ENCODE results near the gene DROSHA.

Gene DROSHA

DNA sequence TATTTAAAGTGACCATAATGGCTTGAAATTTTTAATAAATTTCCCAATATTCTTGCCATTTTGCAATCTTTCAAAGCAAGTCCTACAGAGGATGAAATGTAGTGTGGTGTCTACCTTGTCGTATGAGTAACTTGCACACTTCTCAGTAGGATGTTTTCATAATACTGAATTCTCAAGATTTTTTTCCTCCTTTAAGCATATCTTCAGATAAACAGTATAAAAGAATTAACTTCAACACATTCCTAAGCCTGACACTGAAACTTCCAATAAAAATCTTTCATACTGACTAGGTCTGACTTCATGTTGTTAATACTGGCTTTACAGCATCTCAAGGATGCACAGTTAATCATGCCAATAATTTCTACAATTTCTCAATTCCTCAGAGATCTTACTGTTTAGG is 62.0 kb downstream of the DROSHA start:
- DNase-seq (ENCODE audit: low spot score) = no peak

DNA sequence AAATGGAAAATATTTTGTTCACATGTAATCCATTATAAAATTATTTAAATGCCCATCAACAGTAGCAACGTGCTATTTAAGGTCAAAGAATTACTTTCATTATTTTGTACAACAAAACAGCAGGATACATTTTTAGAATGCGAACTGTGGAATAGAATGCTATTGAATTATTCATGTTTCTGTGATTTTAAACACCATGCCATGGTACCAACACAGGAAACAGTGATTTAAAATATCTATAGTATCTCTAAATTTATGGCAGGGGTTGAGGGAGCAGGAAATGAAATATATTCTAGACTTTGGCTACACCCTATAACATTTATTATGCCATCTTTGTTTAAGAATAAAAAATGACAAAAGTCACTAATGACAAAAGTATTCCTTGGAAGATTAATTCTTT is 62.4 kb downstream of the DROSHA start:
- no peak for DNase-seq (ENCODE audit: low spot score)

DNA sequence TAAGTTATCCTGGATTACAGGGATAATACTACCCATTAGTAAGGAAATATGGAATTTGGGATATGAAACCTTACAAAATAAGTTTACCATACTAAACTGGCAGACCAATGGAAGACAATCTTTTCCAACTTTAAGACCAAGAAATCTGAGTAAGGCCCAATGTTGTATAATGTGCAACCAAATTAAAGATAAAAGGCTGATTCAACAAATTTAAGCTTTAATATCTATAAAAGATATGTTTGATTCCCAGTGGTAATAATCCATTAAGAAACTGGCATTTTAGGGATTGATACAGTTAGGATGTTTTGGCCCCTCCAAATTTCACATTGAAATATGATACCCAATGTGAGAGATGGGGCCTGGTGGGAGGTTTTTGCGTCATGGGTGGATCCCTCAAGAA is 66.6 kb downstream of the DROSHA start:
- DNase-seq (ENCODE audit: low spot score) = no peak

GRCh38 chr5:31464081-31464480 is 67.8 kb downstream of the DROSHA start:
- no peak for DNase-seq (ENCODE audit: low spot score)

DNA sequence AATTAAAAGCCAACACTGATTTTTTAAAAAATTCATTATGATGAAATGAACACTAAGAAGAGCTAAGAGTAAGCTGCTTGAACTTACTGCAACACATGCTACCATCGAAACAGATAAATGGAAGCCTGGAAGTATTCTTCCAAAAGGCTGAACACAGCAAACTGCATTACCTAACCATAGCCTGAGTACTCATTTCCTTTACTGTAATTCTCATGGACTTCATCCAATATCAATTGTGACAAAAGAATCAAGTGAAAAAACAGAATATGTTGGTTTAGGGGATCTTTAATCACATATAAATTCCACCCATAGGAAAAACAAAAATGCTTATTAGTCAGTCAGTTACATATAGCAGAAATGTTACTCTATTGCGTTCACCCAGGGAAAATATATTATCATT is 68.5 kb downstream of the DROSHA start:
- no peak for DNase-seq (ENCODE audit: low spot score)

GRCh38 chr5:31459594-31459993 is 72.3 kb downstream of the DROSHA start:
- no peak for DNase-seq (ENCODE audit: low spot score)

DNA sequence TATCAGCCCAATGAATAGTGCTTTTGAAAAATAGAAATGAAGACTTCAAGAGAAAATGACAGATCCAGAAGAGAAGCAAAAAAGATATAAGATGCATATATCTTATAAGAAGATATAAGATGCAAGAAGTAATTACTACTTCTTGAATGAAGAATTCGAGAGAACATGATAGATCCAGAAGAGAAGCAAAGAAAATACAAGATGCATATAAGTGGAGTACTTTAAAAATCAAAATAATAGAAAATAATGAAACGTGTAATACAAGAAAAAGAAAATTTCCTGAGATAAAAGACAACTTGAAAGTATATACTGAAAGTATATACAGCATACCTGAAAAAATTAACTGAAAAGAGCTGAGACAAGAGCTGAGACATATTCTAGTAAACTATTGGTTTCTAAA is 76.7 kb downstream of the DROSHA start:
- no peak for DNase-seq (ENCODE audit: low spot score)

GRCh38 chr5:31453522-31453921 is 78.4 kb downstream of the DROSHA start:
- no peak for DNase-seq (ENCODE audit: low spot score)

DNA sequence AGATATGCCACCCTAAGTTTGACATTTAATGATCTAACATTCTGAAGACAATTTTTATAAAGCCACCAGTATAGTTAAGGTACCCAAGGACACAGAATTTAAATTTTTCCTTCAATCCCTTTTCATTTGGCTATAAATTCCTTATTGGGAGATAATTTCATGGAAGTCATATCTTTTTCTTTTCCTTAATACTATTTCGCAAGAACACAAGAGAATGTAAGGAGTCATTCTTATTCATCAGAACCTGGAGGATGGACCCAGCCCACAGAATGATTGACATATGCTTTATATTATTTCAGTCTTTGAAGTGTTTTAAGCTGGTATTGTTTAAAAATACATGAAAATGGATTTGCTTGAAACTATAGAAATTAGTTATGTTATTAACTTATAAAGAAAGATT is 79.6 kb downstream of the DROSHA start:
- no peak for DNase-seq (ENCODE audit: low spot score)

GRCh38 chr5:31449962-31450361 is 81.9 kb downstream of the DROSHA start:
- no peak for DNase-seq (ENCODE audit: low spot score)

DNA sequence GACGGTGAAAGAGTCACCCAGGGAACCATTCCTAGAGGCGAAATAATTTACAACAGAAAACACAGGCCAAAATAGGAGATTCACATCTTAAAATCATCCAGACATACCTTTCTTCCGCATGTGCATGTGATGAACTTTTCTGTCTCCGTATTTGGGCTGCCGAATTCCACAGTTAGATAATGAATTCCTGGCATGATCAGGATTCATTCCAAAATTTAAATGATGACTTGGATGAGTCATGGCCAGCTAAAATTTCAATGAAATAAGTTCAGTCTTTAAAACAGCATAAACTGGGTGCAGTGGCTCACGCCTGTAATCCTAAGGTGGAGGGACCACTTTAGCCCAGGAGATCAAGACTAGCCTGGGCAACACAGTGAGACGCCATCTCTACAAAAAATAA is 82.7 kb downstream of the DROSHA start:
- no peak for DNase-seq (ENCODE audit: low spot score)

GRCh38 chr5:31445041-31445600 is 86.8 kb downstream of the DROSHA start:
- DNase-seq (ENCODE audit: low spot score) = no peak

DNA sequence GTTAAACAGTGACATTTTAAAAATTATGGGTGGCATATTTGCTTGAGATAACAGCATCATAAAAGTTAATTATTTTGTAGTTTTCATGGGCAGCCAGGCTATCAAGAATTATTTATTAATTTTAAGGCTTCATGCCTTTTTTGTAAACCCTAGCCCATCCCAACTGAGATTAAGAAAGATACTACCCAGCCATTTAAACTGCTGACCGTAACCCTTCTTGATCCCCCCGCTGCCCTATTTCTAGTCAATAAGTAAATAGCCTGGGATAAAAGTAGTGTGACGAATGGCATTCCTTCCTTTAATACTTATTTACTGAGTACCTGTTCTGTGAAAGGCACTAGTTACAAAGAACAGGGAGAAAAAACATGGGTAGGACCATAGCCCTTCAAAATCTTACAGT is 88.3 kb downstream of the DROSHA start:
- DNase-seq (ENCODE audit: low spot score) = no peak

GRCh38 chr5:31442058-31442745 is 89.7 kb downstream of the DROSHA start:
- DNase-seq (ENCODE audit: low spot score) = peak; percentile 31

- no peak for DNase-seq (ENCODE audit: low spot score)
These were observed 95.0 kb downstream of the DROSHA start for GRCh38 chr5:31436851-31437250.

DNA sequence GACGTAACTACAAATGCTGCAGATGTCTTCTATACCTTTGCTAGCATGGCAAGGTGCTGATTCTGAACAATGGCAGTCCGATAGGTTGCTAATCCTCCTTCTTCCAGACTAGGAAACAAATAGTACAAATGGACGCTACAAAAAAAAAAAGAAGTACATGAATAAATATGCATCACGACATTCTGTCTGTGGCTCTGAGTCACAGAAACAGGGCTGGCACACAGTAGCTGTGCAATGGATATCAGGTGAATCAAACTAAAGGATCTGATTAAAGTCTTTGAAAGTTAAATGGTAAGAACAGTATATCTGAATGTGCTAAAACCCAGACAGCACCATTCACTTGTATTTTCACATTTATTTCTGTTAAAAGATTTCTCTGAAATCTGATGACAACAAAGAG is 96.2 kb downstream of the DROSHA start:
- no peak for DNase-seq (ENCODE audit: low spot score)

- no peak for DNase-seq (ENCODE audit: low spot score)
These were observed 97.0 kb downstream of the DROSHA start for GRCh38 chr5:31434898-31435297.

- no peak for DNase-seq (ENCODE audit: low spot score)
These were observed 98.7 kb downstream of the DROSHA start for GRCh38 chr5:31433229-31433628.

GRCh38 chr5:31427724-31428309 is 104.1 kb downstream of the DROSHA start:
- no peak for DNase-seq (ENCODE audit: low spot score)

DNA sequence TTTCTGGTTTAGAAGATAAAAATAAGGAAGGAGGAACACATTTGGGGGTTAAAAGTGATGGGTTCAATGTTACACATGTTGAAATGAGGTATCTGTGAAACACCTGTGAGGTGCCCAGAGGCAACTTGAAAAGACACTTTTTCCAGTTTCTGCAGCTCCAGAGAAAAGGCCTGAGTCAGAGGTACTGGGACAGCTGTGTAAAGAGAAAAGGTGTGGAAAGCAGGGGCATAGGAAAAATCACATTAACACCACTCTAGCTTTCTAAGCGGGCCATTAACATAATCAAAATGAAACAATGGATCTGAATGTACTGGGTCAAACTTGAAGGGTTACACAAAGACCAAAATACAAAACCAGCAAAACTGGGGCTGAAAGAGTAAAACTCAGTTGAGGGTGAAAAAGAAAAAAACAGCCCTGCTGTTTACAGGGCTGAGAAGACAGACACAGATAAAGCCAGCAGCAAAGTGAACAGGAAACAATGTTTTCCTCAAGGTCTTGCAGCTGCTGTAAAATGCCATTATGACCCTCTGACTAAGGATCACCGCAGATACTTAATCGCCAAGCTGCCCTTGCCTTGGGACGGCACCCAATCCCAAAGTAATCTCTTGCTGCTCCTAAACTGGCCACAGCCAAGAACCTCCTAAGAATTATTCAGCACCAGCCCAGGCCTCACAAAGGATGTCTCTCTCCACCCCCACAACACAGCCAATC is 104.7 kb downstream of the DROSHA start:
- no peak for DNase-seq (ENCODE audit: low spot score)

DNA sequence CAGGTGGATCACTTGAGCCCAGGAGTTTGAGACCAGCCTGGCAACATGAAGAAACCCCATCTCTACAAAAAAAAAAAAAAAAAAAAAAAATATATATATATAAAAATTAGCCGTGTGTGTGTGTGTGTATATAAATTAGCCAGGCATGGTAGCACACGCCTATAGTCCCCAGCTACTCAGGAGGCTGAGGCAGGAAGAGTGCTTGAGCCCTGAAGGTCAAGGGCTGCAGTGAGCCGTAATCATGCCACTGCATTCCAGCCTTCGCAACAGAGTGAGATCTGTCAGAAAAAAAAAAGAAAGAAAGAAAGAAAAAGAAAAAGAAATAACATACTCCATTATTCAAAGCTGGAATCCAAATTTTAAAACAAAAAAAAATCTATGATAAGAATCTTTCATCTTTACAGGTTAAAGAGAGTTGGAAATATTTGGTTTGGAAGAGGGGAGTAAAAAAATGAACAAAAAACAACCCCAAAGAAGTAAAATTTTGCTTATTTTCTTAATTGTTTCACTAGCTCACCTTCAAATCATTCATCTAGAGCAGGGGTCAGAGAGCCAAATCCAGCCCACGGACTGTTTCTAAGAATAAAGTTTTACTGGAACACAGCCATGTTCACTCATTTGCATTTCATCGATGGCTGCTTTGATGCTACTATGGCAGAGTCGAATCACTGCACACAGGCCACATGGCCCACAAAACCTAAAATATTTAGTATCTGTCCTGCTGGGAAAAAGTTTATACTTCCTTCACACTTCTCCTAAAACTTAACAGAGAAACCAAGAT is 109.9 kb downstream of the DROSHA start:
- DNase-seq (ENCODE audit: low spot score) = no peak

- DNase-seq (ENCODE audit: low spot score) = no peak
These were observed 114.4 kb downstream of the DROSHA start for GRCh38 chr5:31417512-31417911.
